ENCODE data around the gene MYLK4. TPM values are rescaled to one million over a fixed set of nuclear protein-coding genes. Genes with fewer than 3 reads are reported as not detected.

MYLK4 gene
- total RNA-seq, 1 donor from 2014 or later, result 0.23 TPM

DNA sequence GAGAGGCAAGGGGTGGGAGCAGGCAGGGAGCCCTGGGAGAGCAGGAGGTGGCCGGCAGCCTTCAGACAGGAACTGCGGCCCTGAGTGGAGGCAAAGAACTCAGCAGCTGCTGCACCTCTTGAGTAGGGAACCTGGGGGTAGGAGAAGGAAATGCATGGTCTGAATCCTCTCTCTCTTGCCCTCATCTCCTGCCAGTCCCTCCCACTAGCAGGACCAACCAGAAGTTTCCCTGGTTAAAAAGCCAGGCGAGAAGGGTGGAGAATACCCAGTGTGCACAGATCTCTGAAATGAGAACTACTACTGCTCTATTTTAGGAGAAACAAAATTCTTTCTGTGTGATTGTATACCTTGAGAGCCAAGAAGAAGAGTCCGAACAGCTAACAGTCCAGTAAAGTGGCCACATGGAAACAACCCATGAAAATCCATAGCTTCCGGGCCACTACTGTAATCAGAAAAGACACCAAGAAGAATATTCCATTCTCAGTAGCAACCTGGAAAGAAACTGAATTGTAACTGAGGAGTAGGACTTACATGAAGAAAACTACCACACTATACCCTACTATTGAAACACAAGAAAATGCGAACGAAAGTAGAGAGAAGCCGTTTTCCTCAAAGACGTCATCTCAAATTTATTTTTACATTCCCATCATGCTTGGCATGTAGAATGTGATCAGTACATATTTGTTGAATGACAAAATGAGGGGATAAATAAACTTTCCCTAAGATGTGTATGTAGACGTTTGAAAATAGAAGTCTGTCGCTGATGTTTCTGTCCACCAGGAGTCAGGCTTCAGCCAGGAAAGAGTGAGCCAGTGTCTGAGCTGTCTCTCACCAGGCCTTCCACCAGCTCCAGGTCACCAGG lies 40.1 kb upstream of the MYLK4 start:
- Mint-ChIP-seq H3K9me3 (no peaks in the 10 kb centered on the region), H3K36me3 (ENCODE audit: low read depth) (peaks cover 21% of the 10 kb centered on the region), H3K27ac (peak overlapping the region; percentile 87), H3K27me3 (ENCODE audit: low read depth) (no peaks in the 10 kb centered on the region), H3K4me3 (ENCODE audit: low read depth) (peak overlapping the region; percentile 41), H3K4me1 (ENCODE audit: low read depth) (peaks cover 39% of the 10 kb centered on the region)
- DNase-seq (ENCODE audit: low spot score), result peak; percentile 55
- intact Hi-C loops (cut with micrococcal nuclease), result loop anchor here (1.0 to 5.0 kb wide), 6 partner anchors 50 to 271 kb away; partner anchors contain the start of genes SERPINB1 and SERPINB9

DNA sequence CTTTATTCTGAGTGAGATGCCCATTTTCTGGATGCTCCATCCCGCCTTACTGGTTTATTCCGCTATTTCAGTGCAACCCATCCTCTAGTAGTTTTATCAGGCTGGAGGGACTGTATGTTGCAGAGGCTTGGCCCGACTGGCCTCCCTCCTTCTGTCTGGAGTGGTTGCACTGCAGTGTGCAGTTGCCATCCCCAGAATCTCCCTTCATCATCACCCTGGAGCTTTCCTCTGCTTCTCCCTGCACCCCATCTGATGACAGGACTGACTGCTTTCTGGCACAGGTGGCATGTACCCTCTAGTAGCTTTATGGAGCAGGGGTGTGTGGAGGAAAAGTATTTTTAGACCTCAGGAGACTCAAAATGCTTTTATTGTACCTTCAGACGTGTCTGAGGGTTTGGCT lies 35.5 kb upstream of the MYLK4 start:
- intact Hi-C loops (cut with micrococcal nuclease), result no loop called here
- no peak for DNase-seq (ENCODE audit: low spot score)
- H3K4me1 Mint-ChIP-seq (ENCODE audit: low read depth), result peaks cover 9% of the 10 kb centered on the region
- H3K27ac Mint-ChIP-seq, result no peak overlapping the region
- peaks cover 53% of the 10 kb centered on the region for H3K36me3 Mint-ChIP-seq (ENCODE audit: low read depth)
- no peak overlapping the region for H3K4me3 Mint-ChIP-seq (ENCODE audit: low read depth)
- no peaks in the 10 kb centered on the region for H3K27me3 Mint-ChIP-seq (ENCODE audit: low read depth)
- no peaks in the 10 kb centered on the region for H3K9me3 Mint-ChIP-seq

DNA sequence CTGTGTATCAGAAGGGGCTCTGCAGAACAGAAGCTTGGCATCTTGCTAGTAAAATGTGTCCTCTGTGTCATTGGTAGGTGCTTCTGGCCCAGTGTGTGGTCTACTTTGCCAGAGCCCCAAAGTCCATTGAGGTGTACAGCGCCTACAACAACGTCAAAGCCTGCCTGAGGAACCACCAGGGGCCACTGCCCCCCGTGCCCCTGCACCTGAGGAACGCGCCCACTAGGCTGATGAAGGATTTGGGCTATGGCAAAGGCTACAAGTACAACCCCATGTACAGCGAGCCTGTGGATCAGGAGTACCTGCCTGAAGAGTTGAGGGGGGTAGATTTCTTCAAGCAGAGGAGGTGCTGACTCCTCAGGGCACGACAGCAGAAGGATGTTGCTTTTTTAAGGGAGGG lies 34.2 kb upstream of the MYLK4 start:
- no peaks in the 10 kb centered on the region for H3K27me3 Mint-ChIP-seq (ENCODE audit: low read depth)
- no peak overlapping the region for H3K27ac Mint-ChIP-seq
- H3K9me3 Mint-ChIP-seq, result no peaks in the 10 kb centered on the region

DNA sequence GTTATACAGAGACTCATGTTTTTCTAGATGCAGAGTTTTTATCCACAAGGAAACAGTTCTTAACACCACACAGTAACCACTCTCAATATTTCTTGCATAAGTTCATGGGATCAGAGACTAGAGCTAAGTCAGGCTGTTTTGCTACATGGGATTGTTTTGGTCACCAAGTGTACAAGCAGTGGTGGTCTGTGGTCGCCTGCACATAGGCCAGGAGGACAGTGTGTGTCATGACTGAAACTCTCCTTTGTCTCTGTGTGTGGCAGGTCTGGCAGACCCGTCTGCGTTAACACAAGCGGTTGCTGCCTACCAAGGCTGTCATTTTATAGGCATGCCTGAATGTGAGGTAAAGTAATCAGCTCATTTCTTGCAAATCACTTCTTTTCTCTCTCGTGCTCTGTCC lies 33.3 kb upstream of the MYLK4 start:
- no peak for DNase-seq (ENCODE audit: low spot score)
- H3K36me3 Mint-ChIP-seq (ENCODE audit: low read depth), result peaks cover 74% of the 10 kb centered on the region
- no peak overlapping the region for H3K4me3 Mint-ChIP-seq (ENCODE audit: low read depth)
- H3K27me3 Mint-ChIP-seq (ENCODE audit: low read depth), result no peaks in the 10 kb centered on the region
- H3K4me1 Mint-ChIP-seq (ENCODE audit: low read depth), result peaks cover 4% of the 10 kb centered on the region
- H3K27ac Mint-ChIP-seq, result no peak overlapping the region
- H3K9me3 Mint-ChIP-seq, result no peaks in the 10 kb centered on the region
- intact Hi-C loops (cut with micrococcal nuclease), result no loop called here

More for the DNA sequence above, 34.2 kb upstream of the MYLK4 start:
- H3K36me3 Mint-ChIP-seq (ENCODE audit: low read depth), result peaks cover 66% of the 10 kb centered on the region
- H3K4me3 Mint-ChIP-seq (ENCODE audit: low read depth), result no peak overlapping the region
- no peak for DNase-seq (ENCODE audit: low spot score)
- H3K4me1 Mint-ChIP-seq (ENCODE audit: low read depth), result peaks cover 4% of the 10 kb centered on the region
- intact Hi-C loops (cut with micrococcal nuclease), result no loop called here

DNA sequence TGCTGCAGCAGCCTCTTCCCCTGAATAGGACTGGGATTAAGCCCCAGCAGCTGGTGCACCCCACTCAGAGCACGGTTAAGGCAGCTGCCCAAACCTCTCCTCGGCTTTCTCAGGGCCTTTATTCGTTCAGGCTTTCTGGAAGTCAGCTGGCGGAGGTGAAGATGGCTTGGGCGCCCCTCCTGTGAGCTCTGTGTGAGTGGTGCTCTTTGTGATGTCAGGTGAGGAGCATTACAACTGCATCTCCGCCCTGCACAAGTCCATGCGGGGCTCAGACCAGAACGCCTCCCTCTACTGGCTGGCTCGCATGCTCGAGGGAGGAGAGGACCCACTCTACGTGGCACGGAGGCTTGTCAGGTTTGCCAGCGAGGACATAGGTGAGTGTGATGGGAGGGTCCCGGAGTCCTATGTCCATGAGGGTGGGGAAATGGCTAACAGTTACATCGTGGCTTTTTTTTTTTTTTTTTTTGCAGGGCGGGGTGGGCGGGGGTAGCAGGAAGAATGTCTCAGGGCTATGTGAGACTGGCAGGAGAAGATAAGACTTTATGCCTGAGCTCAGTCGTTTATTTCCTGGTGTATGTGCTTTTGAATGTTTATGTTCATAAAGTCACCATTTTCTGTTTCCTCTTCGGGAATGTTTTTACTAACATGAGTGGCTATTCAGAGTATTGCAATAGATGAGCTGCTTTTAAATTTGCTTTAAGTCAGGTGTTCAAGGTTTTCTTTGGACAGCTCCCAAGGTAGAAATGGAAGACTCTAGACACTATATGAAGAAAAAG lies 32.7 kb upstream of the MYLK4 start:
- no peak overlapping the region for H3K4me3 Mint-ChIP-seq (ENCODE audit: low read depth)
- intact Hi-C loops (cut with micrococcal nuclease), result no loop called here
- H3K27me3 Mint-ChIP-seq (ENCODE audit: low read depth), result no peaks in the 10 kb centered on the region
- DNase-seq (ENCODE audit: low spot score), result no peak
- H3K9me3 Mint-ChIP-seq, result no peaks in the 10 kb centered on the region
- H3K27ac Mint-ChIP-seq, result no peak overlapping the region
- H3K36me3 Mint-ChIP-seq (ENCODE audit: low read depth), result peaks cover 81% of the 10 kb centered on the region
- peaks cover 4% of the 10 kb centered on the region for H3K4me1 Mint-ChIP-seq (ENCODE audit: low read depth)

DNA sequence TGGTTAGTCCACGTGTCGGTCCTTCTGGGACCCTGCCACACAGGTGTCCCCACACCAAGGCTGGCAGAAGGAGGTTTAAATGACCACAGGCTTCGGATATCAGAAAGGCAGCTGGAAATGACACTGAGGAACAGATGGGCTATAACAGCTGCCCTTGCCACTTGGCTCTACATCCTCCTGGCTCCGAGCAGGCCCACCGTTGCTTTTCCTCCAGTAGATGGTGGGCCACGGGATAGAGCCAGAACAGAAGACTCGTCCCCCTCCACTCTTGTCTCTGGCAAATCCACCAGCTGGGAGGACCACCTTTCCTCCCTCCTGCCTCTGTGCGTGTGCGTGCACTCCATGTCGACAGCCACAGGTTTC lies 32.1 kb upstream of the MYLK4 start:
- intact Hi-C loops (cut with micrococcal nuclease), result no loop called here
- peaks cover 79% of the 10 kb centered on the region for H3K36me3 Mint-ChIP-seq (ENCODE audit: low read depth)
- H3K27me3 Mint-ChIP-seq (ENCODE audit: low read depth), result no peaks in the 10 kb centered on the region
- no peak overlapping the region for H3K4me3 Mint-ChIP-seq (ENCODE audit: low read depth)
- no peaks in the 10 kb centered on the region for H3K9me3 Mint-ChIP-seq
- no peak for DNase-seq (ENCODE audit: low spot score)
- no peak overlapping the region for H3K27ac Mint-ChIP-seq
- H3K4me1 Mint-ChIP-seq (ENCODE audit: low read depth), result peaks cover 5% of the 10 kb centered on the region

DNA sequence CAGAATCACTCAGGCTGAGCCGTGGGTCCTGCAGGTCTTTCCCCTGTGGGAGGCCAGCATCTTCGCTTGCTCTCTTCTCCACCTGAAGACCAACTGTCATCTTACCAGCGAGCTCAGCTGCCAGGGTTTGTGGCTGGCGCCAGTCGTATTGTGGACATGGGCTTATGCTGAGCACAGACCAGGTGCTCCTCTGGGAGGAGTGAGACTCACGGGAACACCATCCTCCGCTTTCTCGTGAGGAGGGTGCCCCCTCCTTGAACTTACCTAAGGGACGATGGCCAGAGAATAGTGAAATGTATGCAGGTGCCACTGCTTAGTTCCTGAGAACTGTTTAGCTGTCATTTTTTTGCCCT lies 31.6 kb upstream of the MYLK4 start:
- Mint-ChIP-seq H3K4me1 (ENCODE audit: low read depth) (peaks cover 7% of the 10 kb centered on the region), H3K27me3 (ENCODE audit: low read depth) (no peaks in the 10 kb centered on the region), H3K4me3 (ENCODE audit: low read depth) (no peak overlapping the region), H3K9me3 (no peaks in the 10 kb centered on the region), H3K27ac (no peak overlapping the region), H3K36me3 (ENCODE audit: low read depth) (peaks cover 79% of the 10 kb centered on the region)
- intact Hi-C loops (cut with micrococcal nuclease), result no loop called here
- no peak for DNase-seq (ENCODE audit: low spot score)

DNA sequence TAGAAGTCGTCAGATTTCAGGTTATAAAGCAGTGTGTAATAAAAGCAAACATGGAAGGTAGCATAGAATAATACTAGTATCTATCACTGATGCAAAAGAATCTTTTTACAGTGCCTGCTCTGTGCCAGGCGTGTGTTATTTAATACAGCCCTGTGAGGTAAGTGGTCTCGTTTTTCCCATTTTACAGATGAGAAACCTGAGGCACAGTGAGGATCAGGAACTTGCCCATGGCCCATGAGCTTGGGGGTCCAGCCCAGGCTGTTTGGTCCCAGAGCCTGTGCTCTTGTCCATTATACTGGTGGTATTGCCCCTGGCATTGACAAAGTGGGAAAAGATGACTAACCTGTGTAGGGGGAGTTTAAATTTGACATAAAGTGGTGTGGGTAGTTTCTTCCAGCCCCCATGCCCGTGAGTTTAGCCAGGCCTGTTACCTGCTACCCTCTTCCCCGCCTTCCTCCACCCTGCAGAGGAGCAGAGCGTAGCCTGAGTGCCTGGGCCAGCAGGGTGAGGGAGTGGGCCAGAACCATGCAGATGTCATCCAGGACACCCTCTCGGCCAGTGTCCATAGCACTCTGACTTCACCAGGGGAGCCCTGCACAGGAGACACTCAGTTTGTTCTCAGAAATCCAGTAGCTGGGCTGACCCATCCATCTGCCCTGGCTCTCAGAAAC lies 31.1 kb upstream of the MYLK4 start:
- Mint-ChIP-seq H3K9me3 (no peaks in the 10 kb centered on the region), H3K36me3 (ENCODE audit: low read depth) (peaks cover 73% of the 10 kb centered on the region), H3K27ac (no peak overlapping the region), H3K4me1 (ENCODE audit: low read depth) (peaks cover 7% of the 10 kb centered on the region), H3K4me3 (ENCODE audit: low read depth) (no peak overlapping the region), H3K27me3 (ENCODE audit: low read depth) (no peaks in the 10 kb centered on the region)
- DNase-seq (ENCODE audit: low spot score), result no peak
- intact Hi-C loops (cut with micrococcal nuclease), result no loop called here

DNA sequence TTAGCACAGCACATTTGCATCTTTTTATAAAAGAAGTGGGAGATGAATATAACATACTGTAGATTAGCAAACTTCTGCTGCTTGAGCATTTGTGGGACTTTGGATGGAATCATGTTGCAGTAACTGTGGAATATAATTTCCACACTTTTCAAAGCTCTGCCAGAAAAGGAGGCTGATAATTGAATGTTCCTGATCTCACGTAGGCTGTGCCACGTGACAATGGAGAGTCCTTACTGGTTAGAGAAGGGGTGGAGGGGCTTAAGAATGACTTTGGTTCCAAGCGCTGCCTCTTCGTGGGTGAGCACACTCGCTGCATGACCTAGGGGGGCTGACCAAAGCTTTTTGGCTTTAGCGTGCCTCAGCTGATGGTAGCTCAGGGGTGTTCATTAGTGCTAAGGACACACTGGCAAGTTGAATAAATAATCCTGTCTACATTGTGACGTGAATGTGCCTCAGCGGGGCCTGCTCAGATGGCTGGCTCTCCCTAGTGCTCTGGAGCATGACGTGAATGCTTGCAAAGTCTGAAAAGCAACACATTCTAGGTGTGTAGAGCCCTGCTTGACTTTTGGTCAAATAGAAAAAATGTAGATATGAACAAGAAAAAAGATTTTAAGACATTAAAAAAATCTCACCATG lies 29.5 kb upstream of the MYLK4 start:
- Mint-ChIP-seq H3K27ac (no peak overlapping the region), H3K4me1 (ENCODE audit: low read depth) (peaks cover 8% of the 10 kb centered on the region), H3K36me3 (ENCODE audit: low read depth) (peaks cover 68% of the 10 kb centered on the region), H3K4me3 (ENCODE audit: low read depth) (no peak overlapping the region), H3K27me3 (ENCODE audit: low read depth) (no peaks in the 10 kb centered on the region), H3K9me3 (no peaks in the 10 kb centered on the region)
- DNase-seq (ENCODE audit: low spot score), result no peak
- intact Hi-C loops (cut with micrococcal nuclease), result no loop called here

DNA sequence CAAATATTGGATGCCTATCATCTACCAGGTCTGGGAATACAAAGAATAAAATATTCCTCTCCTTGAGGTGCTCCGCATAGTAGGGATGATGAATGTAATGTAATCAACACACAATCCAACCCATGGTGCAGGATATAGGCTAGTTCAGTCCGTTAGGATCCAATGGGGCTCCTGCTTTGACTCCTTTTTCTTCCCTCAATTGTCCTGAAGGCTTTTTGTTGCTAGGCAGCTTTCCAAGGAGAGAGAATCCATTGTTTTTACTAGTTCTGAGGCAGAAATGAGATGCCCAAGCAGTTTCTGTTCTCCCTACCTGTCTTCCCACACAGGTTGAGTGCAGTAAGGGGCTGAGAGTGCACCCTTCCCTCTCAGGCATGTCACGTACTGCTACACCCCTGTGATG lies 26.5 kb upstream of the MYLK4 start:
- no peak for DNase-seq (ENCODE audit: low spot score)
- no peaks in the 10 kb centered on the region for H3K27me3 Mint-ChIP-seq (ENCODE audit: low read depth)
- H3K9me3 Mint-ChIP-seq, result no peaks in the 10 kb centered on the region
- H3K36me3 Mint-ChIP-seq (ENCODE audit: low read depth), result peaks cover 74% of the 10 kb centered on the region
- intact Hi-C loops (cut with micrococcal nuclease), result no loop called here
- H3K27ac Mint-ChIP-seq, result no peak overlapping the region
- no peak overlapping the region for H3K4me3 Mint-ChIP-seq (ENCODE audit: low read depth)
- H3K4me1 Mint-ChIP-seq (ENCODE audit: low read depth), result peaks cover 7% of the 10 kb centered on the region

DNA sequence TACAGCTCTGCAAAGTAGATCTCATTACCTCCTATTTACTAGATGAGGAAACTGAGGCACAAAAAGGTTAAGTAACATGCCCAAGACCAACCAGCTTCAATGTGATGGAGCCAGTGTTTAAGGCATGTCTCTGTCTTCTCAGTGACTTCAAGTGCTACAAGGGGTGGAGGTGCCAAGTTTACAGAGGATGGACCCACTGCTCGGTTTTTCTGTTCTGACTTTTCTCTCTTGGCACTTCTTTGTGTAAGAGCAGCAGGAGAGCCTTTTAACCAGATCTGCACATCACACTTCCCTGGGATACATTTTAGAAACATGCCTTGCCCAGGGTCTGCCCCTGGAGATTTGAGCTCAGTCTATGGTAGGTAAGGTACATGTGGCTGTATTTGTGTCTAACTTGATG lies 24.3 kb upstream of the MYLK4 start:
- H3K27ac Mint-ChIP-seq, result no peak overlapping the region
- H3K27me3 Mint-ChIP-seq (ENCODE audit: low read depth), result no peaks in the 10 kb centered on the region
- intact Hi-C loops (cut with micrococcal nuclease), result no loop called here
- H3K9me3 Mint-ChIP-seq, result no peaks in the 10 kb centered on the region
- DNase-seq (ENCODE audit: low spot score), result no peak
- peaks cover 17% of the 10 kb centered on the region for H3K4me1 Mint-ChIP-seq (ENCODE audit: low read depth)
- H3K36me3 Mint-ChIP-seq (ENCODE audit: low read depth), result peaks cover 71% of the 10 kb centered on the region
- H3K4me3 Mint-ChIP-seq (ENCODE audit: low read depth), result no peak overlapping the region

DNA sequence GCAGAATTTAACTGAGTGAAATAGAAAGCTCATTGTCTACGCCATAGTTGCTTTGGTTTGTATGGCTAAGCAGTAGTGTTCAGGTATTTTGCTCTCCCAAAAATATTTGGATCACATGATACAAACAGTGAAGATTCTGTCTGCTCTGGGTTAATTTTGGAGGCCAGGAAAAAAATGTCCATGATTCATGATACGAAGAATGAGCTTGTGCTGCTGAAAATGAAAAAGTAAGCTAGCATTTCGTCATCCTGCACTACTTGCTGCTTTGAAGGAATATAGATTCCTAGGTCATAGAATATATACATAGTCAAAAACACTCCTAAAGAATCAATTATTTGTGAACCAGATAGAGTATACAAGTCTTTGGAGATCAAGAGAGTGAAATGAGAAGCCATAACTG lies 22.7 kb upstream of the MYLK4 start:
- no peak overlapping the region for H3K4me3 Mint-ChIP-seq (ENCODE audit: low read depth)
- peaks cover 24% of the 10 kb centered on the region for H3K4me1 Mint-ChIP-seq (ENCODE audit: low read depth)
- intact Hi-C loops (cut with micrococcal nuclease), result no loop called here
- H3K27me3 Mint-ChIP-seq (ENCODE audit: low read depth), result no peaks in the 10 kb centered on the region
- H3K27ac Mint-ChIP-seq, result no peak overlapping the region
- peaks cover 68% of the 10 kb centered on the region for H3K36me3 Mint-ChIP-seq (ENCODE audit: low read depth)
- no peak for DNase-seq (ENCODE audit: low spot score)
- no peaks in the 10 kb centered on the region for H3K9me3 Mint-ChIP-seq
